ENCODE results near the gene TOPBP1. TPM values are rescaled to one million over a fixed set of nuclear protein-coding genes. Genes with fewer than 3 reads are reported as not detected.

The TOPBP1 gene
- total RNA-seq, 1 donor from 2014 or later, result 23.4 TPM

DNA sequence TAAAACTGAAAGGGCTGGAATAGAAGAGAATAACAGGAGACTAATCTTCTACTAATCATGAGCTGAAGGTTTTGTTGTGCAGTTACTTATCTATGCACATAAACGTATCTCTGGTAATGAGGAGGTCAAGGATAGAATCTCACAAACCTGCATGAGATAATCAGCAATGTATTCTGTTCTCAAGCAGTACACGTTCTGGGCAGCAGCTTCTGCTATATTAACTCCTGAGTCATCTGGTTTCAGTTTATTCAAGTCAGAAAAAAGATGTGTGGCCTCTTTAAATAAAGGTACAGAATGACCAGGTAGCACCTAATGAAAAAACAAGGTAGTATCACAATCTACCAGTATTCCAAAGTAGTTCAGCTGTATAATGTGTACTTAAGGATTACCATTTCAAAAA is 53.4 kb downstream of the TOPBP1 start:
- DNase-seq (ENCODE audit: low read depth), result no peak

DNA sequence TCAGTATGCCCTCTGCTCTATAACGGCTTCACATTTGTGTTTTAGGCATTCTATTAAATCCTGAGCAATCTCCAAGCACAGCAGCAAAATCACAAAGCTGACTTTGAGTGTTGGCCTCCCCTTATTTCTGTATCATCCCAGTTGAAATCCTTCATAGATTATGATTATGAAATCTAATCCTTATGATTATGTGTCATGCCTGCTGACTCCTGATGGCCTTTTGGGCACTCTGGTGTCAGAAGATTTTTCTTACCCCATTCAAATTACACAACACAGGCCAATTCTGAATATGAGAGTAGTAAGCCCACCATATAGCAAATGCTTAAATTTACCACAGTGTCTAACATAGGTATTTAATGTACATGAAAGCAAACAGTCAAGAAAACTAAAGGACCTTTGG is 53.9 kb downstream of the TOPBP1 start:
- no peak for DNase-seq (ENCODE audit: low read depth)

DNA sequence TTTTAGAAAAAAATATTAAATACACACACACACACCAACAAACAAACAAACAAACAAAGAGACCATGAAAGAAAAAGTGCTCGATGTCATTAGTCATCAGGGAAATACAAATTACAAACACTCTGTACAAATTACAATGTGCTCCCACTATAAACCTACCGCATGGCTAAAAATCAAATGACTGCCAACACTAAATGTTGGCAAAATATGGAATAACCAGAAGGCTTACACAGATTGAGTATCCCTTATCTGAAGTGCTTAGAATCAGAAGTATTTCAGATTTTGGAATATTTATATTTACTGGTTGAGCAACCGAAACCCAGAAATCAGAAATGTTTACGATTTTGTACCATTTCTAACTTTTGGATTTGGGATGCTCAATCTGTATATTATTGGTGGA is 54.8 kb downstream of the TOPBP1 start:
- no peak for DNase-seq (ENCODE audit: low read depth)

DNA sequence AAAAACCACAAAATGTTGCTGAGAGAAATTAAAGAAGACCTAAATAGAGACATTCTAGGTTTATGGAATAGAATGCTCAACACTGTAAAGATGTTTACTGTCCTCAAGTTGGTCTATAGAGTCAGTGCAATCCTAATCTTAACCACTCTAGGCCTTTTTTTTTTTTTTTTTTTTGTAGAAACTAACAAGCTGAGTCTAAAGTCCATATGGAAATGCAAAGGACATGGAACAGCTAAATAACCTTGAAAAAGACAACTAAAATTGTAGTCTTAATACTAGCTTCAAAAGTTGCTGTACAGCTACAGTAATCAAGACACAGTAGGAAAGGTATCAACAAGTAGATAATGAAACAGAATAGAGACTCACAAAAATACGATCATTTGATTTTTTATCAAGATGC is 55.4 kb downstream of the TOPBP1 start:
- DNase-seq (ENCODE audit: low read depth), result no peak

DNA sequence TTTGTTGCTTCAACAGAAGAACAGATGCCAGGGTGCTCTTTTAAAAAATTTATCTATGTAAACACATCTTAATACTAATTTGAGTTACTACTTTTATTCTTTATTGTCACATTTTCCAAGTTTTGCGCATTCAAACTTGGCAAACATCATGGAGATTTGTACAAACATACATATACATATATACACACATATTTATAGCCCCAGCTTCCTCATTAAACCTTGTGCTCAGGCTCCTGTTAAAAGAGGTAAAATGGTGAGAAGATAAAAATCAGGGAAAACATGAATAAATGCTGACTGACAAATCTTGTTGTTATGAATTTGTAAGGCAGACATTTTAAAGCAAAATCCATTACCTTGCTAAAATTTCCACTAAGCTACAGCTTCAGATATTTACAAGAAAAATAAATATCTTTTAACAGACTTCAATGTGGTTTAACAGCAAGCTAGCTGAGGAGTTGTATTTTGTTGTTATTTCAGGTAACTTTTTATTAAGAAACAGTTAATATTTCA is 61.1 kb downstream of the TOPBP1 start:
- DNase-seq (ENCODE audit: low read depth), result no peak

DNA sequence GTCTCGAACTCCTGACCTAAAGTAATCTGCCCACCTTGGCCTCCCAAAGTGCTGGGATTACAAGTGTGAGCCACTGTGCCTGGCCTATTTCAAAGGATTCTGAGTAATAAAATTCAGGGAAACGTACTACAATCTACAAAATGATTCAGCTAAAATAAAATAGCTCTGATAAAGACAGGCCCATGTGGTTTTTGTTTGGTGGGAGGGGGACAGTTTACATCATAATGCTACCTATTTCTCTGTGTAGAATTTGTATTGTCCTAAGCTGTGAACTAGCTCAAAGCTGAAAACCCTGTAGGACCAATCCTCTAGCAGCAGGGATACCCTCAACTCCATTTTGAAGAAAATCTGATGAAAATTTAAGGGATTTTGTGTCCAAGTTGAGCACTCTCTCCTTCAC is 62.5 kb downstream of the TOPBP1 start:
- DNase-seq (ENCODE audit: low read depth), result no peak

DNA sequence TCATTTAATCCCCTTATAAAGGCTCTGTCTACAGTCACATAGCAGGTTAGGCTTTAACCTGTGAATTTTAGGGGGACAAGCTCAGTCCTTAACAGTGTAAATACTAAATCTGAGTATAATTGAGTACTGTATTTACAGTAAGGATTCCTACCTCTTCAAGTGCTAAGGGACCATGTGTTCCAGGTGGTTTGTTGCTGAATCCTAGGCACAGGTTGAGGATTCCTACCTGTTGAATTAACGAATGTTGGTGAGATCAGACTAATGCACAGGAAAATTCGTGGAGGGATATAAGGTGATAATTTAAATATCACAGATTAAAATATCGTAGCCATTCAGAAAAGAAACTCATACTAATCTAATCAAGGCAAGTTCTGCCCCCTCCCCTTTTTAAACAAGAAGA is 63.3 kb downstream of the TOPBP1 start:
- DNase-seq (ENCODE audit: low read depth), result no peak

DNA sequence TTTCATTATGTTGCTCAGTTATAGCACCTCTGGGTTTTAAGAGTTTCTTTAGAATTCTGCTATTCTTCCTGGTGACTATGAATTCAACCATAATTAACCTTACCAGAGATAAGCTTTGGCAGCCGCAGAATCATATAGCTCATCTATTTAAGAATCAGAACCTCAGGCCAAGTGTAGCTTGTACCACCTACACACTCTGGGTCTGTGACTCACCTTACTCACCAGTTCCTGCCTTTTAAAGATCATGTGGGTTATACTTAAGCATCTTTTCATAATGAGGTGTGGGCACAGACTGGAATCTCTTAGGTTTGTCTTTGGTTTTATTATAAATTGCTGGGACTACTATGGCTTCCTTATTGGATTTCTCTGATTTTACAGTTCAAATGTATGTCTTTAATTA is 66.4 kb downstream of the TOPBP1 start:
- DNase-seq (ENCODE audit: low read depth), result peak; percentile 77

DNA sequence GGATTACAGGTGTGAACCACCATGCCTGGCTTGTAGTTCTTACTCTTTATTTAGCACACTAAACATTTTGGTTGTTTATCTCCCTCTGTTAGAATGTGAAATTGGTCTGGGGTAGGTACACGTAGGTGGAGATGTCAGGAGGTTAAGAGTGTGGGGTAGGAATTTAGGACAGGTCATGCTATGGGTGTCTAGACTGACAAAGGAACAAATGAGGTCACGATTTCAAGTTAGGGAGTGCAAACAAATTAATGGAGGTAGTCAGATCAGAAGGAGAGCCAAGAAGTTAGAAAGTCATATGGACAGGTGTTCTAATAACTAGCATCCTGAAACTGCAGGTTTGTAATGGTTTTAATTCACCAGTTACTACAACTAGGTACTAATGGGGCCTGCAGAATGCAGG is 68.5 kb downstream of the TOPBP1 start:
- no peak for DNase-seq (ENCODE audit: low read depth)

DNA sequence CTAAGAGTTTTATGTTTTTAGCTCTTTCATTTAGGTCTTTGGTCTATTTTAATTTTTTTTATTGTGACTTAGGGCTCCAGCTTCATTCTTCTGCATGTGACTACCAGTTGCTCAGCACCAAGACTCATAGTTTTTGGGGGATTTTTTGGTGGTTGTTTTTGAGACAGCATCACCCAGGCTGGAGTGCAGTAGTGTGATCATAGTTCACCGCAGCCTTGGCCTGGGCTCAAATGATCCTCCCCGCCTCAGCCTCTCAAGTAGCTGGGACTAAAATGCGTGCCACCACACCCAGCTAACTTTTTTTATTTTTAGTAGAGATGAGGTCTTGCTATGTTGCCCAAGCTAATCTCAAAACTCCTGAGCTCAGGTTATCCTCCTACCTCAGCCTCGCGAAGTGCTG is 68.9 kb downstream of the TOPBP1 start:
- DNase-seq (ENCODE audit: low read depth), result no peak

DNA sequence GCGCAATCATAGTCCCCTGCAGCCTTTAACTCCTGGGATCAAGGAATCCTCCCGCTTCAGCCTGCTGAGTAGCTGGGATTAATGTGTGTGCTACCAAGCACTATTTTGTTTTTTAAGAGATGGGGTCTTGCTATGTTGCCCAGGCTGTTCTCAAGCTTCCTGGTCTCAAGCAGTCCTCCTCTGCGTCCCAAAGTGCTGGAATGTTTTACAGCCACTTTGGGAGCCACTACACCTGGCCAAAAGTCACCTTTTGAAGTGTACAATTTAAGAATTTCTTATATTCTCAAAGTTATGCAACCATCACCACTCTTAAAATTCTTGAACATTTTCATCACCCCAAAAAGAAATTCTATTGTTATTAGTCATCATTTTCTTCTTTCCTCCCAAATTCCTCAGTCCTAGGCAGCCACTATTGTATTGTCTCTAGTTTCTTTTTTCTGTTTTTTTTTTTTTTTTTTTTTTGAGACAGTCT is 70.4 kb downstream of the TOPBP1 start:
- DNase-seq (ENCODE audit: low read depth), result peak; percentile 59

DNA sequence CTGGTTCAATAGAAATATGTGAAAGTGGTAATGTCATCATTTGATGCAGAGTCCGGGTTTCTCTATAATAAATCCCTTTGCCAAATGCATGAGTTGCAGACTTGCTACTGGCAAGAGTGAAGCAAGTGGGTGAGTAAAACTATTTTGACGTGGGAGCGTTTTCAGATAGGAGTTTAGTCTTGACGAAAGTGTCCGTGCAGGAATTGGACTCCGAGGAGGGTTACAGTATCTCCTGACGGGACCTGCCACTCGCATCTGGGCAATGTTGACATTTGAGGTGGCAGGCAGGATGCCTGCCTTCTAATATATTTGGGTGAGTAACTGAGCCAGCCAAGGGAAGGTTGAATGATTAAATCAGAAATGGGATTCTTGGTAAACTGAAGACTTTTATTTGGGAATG is 72.2 kb downstream of the TOPBP1 start:
- DNase-seq (ENCODE audit: low read depth), result no peak

DNA sequence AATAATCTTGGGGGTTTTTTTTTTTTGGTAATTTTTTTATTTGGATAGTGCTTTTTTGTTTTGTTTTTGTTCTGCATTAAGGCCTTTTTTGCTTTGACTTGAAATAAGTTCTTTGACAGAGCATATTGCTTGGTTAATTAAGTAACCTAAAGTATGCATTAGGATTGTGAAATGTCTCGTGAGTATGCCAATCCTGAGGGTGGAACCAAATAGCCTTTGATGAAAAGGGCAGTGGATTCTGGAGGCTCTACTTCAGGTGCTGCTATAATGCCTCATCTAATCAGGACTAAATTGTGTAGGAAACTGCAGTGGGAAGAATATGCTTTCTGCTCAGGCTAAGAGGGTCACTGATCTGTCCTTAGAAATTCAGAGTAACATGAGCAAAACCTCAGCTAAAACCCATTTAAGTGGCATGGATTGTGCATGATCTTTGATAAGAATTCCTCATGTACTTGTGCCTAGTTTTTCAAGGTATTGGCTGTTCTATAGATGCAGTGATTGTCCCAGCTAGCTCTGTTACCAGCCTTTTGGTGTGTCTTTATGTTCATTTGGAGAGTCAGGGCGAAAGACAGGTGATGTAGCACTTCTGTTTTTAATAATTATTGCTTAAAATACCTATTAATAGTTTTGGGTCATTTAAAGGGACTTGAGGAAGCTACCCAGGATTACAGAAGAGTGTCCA is 72.8 kb downstream of the TOPBP1 start:
- DNase-seq (ENCODE audit: low read depth), result peak; percentile 43

DNA sequence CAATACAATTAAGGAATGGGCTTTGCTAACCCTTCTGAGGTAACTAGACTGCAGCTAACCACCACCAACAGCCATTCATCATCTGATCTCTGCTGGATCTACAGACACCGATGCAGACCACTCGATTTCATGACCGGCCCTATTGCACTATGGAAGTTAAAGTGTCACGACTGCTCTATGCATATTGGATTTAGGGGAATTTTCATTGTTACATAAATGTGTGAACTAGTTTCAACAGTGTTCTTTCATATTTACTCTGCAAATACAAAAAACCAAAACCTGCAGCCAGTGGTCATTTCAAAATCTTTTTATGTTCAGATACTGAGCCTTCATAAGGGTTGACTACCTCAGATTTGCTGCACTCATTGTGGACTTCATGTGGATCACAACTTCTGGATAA is 73.7 kb downstream of the TOPBP1 start:
- DNase-seq (ENCODE audit: low read depth), result no peak

DNA sequence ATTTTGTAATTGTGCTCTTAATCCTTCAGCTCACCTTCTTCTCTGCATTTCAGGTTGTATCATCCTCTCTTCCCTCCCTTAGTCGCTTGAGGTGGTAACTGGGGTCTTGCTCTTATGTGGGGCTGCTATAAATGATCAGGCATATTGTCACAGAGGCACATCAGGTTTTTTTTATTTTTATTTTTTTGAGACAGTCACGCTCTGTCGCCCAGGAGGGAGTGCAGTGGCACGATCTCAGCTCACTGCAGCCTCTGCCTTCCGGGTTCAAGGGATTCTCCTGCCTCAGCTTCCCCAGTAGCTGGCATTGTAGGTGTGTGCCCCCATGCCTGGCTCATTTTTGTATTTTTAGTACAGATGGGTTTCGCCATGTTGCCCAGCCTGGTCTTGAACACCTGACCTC is 78.3 kb downstream of the TOPBP1 start:
- no peak for DNase-seq (ENCODE audit: low read depth)

DNA sequence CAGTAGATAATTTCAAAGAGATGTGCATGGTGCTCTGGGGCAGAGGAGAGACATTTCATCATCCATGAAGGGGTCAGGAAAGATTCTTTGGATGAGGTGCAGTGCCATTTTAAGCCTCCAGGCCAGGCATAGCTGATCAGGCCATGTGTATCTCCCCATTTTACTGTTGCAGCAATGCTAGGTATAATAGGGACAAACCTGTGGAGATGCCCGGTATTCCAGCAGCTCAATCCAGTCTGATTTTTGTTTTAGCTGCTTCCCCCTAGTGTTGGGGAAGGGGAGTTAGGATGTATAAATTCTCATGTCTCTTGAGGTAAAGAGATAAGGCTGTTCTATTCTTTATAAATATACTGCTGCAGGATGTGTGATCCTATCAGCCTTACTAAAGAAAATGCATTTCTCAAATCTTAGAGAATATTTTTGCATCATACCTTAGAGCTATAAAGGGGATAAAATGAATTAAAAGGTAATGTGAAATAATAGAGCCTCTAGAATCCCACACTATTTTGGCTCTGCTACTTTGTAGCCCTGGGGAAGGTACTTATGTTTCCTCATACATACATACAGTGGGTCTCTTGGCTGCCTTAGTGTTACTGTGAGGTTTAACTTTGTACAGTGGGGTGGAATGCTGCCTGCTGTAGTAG is 83.1 kb downstream of the TOPBP1 start:
- peak; percentile 69 for DNase-seq (ENCODE audit: low read depth)

DNA sequence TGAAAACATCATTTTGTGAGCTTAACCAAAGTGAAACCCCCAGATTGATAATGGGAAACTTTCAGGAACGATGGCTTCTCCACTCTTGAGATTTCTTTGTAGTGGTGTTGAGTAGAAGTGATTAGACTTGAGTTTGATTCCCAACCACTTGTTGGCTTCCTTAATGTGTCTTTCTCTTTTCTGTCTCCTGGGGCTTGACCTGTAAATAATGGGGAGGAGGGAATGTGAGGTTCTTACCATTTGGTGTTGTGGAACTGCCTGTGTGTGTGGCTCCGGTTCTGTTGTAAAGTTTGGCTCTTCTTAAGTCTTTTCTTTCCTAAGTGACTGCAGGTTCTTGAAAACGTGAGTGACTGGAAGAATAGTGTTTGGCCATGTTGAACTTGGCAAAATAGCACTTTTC is 85.6 kb downstream of the TOPBP1 start:
- DNase-seq (ENCODE audit: low read depth), result no peak

DNA sequence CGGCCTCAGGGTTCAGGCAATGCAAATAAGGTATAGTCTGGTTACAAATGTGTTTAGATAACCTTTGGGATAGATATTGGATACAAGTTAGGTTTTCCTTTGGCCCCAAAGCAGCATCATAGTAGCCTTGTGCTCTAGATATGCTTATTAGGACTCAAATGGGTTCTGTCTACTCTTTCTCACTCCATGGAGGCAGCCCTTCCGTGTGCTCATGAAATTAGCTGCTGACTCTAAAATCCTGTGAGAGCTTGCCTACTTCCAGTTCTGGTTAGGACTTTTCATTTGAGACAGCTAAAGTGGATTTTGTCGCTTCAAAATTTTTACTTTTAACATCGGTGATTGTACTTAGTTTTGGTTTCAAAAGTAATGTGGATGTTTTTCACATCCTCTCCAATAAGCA is 86.7 kb downstream of the TOPBP1 start:
- DNase-seq (ENCODE audit: low read depth), result no peak

DNA sequence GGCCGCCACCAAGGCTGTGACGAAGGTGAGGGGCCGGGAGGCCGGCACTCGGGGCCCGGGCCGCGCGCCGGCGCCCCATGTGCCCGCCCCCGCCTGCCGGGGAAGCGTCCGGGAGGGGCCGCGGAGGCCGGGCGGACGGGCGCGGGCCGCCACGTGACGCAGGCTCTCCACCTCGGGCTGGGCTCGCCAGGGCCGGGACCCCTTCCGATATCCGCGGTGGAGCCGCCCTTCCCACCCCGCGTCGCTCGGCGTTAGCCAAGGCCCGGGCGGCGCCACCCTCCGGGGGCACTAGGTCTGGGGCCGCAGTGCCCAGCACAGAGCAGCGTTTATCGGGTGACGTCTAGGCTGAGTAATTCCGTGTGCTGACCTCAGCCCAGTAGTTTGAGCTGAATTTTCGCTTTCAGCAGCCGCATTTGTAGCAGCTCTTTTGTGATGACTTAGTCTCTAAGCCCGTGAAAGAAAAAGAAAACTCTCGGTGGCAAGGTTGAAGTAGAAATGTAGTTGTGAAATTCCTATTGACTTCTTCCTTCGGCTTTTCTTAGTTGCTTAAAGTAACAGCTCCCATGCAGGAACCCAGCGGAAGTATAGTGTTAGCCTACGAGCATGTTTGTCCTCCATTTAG is 87.4 kb downstream of the TOPBP1 start:
- DNase-seq (ENCODE audit: low read depth), result peak; percentile 64

DNA sequence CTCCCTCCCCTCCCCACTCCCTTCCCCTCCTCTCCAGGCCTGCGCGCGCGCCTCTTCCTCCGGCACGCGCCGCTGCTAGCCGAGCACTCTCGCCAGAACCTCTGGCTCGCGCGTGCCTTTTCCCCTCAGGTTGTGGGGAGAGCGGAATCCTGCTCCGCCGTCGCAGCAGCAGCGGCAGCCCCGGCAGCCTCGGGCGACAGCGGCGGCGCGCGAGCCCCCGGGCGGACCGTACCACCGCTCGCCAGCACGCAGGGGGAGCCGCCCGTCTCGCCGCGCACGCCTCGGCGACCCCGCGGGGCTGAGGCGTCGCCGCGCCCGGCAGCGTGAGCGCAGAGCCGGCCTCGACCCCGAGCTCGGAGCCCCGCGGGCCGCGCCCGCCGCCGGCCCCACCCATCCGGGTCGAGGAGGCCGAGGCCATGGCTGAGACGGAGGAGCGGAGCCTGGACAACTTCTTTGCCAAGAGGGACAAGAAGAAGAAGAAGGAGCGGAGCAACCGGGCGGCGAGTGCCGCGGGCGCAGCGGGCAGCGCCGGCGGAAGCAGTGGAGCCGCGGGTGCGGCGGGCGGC is 88.0 kb downstream of the TOPBP1 start, which contains the start of gene CDV3:
CDV3 (plus strand) TSS at position 58 of the 566 bp plus-strand sequence; CDS start at position 417, 359 bp downstream.
- no peak for DNase-seq (ENCODE audit: low read depth)

DNA sequence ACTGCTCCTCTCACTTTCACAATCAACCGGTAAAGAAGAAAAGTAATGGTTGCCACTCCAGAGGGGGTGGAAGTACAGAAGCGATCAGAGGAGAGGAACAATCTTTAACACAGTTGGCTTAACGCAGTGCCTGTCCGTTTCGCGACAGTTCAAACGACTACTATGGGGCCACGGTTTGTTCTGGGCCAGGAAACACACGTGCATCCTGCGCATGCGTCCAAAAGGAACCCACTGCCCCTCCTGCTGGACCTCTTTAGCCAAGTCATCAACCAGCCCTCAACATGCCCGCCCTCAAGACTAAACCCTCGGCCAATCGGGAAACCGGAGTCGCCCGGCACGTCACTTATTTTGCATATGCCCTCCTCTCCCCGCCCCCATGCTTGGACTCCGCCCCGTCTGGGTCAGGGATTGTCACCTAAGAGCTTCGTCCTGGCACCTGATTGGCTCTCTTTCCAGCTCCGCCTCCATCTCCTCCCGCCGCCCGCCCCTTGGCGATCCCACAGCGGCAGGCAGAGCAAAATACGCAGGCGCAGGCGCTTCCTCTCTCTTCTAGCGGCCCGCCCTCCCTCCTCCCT is 88.6 kb downstream of the TOPBP1 start:
- DNase-seq (ENCODE audit: low read depth), result peak; percentile 99

Measured in renal cortical epithelial cell (primary cell).